Measurements from ENCODE around the gene METAP1D. TPM values are rescaled to one million over a fixed set of nuclear protein-coding genes. Genes with fewer than 3 reads are reported as not detected.

The METAP1D gene
- polyA plus RNA-seq, 4 donors = 11.5 to 16.9 (median 13.1) TPM

DNA sequence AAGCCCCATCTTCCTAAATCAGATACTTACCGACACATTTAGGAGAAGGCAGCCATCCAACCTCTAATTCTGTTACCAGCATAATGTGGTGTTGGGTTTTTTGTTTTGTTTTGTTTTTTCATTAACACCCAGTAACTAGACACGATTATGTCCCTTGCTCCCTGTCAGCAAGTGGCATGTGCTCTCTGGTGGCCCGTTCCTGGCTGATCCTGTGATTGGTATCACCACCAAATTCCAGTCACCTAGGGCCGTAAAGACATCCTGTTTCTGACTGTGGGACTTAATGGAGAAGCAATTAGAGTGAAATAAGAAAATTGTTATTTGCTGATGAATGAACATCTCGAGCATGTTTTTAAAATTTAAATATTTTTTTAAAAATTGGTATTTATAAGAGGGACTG is 79.7 kb downstream of the METAP1D start:
- no peak for DNase-seq (ENCODE audit: low read depth in 4 of 4, low spot score in 3 of 4)

DNA sequence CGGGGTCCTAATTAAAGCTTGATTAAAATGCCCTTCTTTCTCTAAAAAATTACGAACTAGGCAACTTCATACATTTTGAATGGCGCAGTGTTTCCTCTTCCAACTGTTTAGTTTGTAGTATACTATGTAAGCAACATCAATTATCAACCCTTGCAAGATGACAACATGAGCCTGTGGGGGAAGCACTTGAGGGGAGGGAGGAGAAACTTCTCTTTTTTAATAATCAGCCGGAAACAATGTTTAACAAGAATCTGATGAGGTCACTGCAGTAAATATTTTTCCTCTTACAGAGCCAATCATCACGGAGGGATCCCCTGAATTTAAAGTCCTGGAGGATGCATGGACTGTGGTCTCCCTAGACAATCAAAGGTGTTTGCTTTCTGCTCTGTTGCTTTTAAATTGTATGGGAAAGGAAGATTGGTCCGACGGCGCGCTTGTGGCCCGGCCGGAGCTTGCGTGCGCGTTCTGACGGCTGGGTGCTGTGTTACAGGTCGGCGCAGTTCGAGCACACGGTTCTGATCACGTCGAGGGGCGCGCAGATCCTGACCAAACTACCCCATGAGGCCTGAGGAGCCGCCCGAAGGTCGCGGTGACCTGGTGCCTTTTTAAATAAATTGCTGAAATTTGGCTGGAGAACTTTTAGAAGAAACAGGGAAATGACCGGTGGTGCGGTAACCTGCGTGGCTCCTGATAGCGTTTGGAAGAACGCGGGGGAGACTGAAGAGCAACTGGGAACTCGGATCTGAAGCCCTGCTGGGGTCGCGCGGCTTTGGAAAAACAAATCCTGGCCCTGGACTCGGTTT is 80.3 kb downstream of the METAP1D start:
- DNase-seq (ENCODE audit: low read depth in 4 of 4, low spot score in 3 of 4) = no peak

DNA sequence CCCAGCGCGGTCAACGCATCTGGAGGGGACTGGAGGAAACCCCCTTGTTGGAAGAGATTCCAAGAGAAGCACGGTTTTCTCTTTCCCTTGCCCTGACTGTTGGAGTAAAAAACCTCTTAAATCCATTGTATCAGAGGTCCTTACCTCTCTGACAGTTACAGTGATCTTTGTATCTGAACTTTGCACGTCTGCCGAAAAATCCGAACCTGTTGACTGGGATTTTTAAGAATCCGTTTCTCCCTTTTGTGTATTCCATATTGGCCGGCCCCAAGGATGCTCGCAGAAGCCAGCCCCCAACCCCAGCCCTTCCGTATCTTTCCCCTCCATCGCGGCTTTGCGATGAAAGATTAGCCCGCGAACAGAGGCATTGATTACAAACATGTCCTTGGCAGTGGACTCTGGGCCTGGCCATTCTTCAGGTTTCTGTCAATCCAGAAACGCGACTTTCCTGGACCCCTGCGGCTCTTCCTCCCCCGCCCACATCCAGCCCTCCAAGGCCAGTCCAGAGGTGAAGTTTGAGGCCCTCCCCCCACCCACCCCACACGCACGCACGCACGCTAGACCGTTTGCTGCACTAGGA is 81.0 kb downstream of the METAP1D start:
- DNase-seq (ENCODE audit: low read depth in 4 of 4, low spot score in 3 of 4) = no peak

DNA sequence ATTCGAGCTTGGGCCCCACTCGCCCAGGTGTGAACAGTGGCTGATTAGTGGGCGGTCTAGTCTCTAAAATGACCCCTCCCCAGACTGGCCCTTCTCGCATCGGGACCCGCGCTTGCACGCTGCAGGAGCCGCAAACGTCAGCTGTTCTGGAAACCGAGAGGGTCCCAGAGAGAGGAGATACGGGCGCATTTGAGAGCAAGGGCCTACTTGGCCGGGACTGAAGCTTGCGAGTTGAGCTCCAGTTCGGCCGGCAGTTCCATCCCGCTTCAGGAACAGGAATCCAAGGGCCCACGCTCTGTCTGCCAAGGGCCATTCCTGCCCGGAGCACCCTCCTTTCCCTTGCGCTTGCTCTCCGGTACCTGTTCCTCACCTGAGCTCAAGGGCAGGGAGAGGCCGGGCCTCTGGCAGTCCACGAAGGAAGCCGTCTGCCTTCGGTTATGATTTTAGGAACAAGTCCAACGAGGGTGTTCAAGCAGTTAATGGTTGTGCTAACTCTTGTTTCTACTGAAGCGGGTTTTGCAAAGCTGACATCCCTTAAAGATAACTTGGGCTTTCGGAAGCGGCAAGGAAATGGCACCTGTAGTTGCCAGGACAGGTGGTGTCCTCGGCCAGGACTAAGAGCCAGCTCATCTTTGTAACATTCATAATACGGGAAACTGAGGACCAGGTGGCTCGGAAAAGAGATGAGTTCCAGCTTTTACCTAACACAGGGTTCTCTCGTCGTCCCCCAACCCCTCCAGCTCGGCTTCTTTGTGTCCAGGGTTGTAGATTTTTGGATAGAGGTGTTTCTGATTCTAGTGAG is 81.7 kb downstream of the METAP1D start:
- no peak for DNase-seq (ENCODE audit: low read depth in 4 of 4, low spot score in 3 of 4)

GRCh38 chr2:172082105-172082943 is 82.6 kb downstream of the METAP1D start:
- no peak for DNase-seq (ENCODE audit: low read depth in 4 of 4, low spot score in 3 of 4)

GRCh38 chr2:172082944-172083627 is 83.3 kb downstream of the METAP1D start:
- no peak for DNase-seq (ENCODE audit: low read depth in 4 of 4, low spot score in 3 of 4)

- no peak for DNase-seq (ENCODE audit: low read depth in 4 of 4, low spot score in 3 of 4)
These were observed 84.1 kb downstream of the METAP1D start for GRCh38 chr2:172083628-172084394.

DNA sequence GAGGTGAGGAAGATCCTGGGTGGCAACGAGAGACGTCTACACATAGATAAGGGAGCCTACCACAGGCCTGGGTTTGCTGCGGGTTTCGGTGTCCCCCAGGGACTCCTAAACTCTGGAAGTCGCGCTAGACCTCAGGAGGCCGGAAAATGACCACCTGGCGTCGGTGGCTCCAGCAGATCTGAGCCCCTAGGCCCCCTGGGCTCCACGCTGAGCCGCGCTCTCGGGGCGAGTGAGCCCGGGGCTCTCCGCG is 84.6 kb downstream of the METAP1D start:
- DNase-seq (ENCODE audit: low read depth in 4 of 4, low spot score in 3 of 4) = no peak

- DNase-seq (ENCODE audit: low read depth in 4 of 4, low spot score in 3 of 4) = peak in 3 of 4 donors; percentile 66 to 77 (median 71)
These were observed 85.1 kb downstream of the METAP1D start for GRCh38 chr2:172084645-172085459.

DNA sequence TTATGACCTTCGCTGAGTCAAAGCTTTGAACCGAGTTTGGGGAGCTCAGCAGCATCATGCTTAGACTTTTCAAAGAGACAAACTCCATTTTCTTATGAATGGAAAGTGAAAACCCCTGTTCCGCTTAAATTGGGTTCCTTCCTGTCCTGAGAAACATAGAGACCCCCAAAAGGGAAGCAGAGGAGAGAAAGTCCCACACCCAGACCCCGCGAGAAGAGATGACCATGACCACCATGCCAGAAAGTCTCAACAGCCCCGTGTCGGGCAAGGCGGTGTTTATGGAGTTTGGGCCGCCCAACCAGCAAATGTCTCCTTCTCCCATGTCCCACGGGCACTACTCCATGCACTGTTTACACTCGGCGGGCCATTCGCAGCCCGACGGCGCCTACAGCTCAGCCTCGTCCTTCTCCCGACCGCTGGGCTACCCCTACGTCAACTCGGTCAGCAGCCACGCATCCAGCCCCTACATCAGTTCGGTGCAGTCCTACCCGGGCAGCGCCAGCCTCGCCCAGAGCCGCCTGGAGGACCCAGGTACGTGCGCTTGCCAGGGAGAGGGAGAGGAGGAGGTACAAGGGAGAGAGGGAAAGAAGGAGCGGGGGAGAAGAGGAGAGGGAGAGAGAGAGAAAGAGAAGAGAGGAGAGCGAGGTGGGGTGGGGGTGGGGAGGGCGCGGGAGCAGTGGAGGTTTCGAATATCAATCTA is 85.9 kb downstream of the METAP1D start, which contains the start of gene DLX1:
Gene DLX1, plus strand, starts transcription at position 48 of the 700 bp plus-strand sequence. Its CDS starts 171 bp downstream, at position 219.
- no peak for DNase-seq (ENCODE audit: low read depth in 4 of 4, low spot score in 3 of 4)

- no peak for DNase-seq (ENCODE audit: low read depth in 4 of 4, low spot score in 3 of 4)
These were observed 86.8 kb downstream of the METAP1D start for GRCh38 chr2:172086241-172087206.

GRCh38 chr2:172087207-172087779 is 87.5 kb downstream of the METAP1D start:
- DNase-seq (ENCODE audit: low read depth in 4 of 4, low spot score in 3 of 4) = no peak

DNA sequence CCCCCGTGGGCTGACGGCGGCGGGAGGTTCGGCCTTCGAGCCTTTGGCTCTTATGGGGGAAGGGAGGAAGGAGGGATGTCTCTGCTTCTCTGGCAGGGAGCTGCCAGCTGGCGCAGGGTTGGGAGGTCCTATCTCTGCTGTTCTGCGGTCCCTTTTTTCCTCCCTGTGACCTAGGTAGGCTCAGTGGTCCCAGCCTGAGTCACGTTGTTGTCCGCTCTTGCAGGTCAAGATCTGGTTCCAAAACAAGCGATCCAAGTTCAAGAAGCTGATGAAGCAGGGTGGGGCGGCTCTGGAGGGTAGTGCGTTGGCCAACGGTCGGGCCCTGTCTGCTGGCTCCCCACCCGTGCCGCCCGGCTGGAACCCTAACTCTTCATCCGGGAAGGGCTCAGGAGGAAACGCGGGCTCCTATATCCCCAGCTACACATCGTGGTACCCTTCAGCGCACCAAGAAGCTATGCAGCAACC is 88.1 kb downstream of the METAP1D start:
- no peak for DNase-seq (ENCODE audit: low read depth in 4 of 4, low spot score in 3 of 4)

- no peak for DNase-seq (ENCODE audit: low read depth in 4 of 4, low spot score in 3 of 4)
These were observed 88.7 kb downstream of the METAP1D start for GRCh38 chr2:172088245-172089004.

GRCh38 chr2:172089005-172089504 is 89.3 kb downstream of the METAP1D start:
- DNase-seq (ENCODE audit: low read depth in 4 of 4, low spot score in 3 of 4) = no peak
